Mononuclear cell (primary cell): Measurements from ENCODE around the gene STAC2. TPM values are rescaled to one million over a fixed set of nuclear protein-coding genes. Genes with fewer than 3 reads are reported as not detected.
"Not testable (repeated sequence)": the region's sequence is repeated elsewhere in the genome, so short reads cannot be mapped to it uniquely, and the experiment has no call there.

Source experiments
- H3K27me3 ChIP-seq: 2 replicates; pipeline ENCODE4 v1.6.0; 2011; ENCODE audit warnings: low read length, control low read depth; ENCODE audit not compliant: insufficient read depth
- H3K4me1 ChIP-seq: 2 replicates; pipeline ENCODE4 v1.5.1; 2011; ENCODE audit warnings: mild to moderate bottlenecking, low read length, control low read depth; ENCODE audit not compliant: insufficient read depth
- H3K4me3 ChIP-seq: 2 replicates; pipeline ENCODE4 v1.5.1; 2011; ENCODE audit warnings: mild to moderate bottlenecking, low read length, moderate library complexity
- H3K9me3 ChIP-seq: 2 replicates; pipeline ENCODE4 v1.5.1; 2011; ENCODE audit warnings: low read depth, mild to moderate bottlenecking, control low read depth, low read length
- total RNA-seq: library from RNA; depleted of rRNA; stranded (reverse); fragments of >200 nt; gene quantifications from one replicate; pipeline ENCODE4 v1.2.3, GENCODE V29; 2012

STAC2 gene, protein sequence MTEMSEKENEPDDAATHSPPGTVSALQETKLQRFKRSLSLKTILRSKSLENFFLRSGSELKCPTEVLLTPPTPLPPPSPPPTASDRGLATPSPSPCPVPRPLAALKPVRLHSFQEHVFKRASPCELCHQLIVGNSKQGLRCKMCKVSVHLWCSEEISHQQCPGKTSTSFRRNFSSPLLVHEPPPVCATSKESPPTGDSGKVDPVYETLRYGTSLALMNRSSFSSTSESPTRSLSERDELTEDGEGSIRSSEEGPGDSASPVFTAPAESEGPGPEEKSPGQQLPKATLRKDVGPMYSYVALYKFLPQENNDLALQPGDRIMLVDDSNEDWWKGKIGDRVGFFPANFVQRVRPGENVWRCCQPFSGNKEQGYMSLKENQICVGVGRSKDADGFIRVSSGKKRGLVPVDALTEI
- total RNA-seq, result not detected

DNA sequence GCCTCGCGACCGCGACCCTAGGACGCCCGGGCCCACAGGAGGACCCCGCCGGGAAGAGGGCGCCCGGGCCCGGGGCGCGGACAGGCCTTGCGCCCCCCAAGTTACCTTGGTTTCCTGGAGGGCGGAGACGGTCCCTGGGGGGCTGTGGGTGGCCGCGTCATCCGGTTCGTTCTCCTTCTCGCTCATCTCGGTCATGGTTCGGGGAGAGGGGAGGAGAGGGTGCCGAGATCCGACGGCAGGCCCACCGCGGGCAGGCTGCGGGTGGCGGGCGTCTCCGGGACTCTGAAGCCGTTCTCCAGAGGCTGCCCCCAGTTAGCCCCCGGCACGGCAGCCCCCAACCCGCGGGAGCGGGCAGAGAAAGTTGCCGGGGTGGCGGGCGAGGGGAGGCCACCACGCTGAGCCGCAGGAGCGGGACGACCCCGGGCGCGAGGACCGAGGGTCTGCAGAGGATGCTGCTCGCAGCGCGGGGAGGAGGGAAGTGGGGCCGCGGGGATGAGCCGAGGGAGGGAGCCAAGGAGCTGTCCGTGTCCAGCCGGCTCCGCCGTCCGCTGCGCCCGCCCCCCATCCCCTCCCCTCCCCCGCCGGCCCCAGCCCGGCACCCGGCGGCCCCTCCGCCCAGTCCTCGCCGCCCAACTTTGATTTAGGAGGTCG, at the start of gene STAC2:
Gene STAC2, minus strand, starts transcription at position 638 of the 651 bp plus-strand sequence. Its CDS starts 443 bp downstream, at position 195.
- Histone ChIP-seq H3K27me3 (peaks cover 42% of the 10 kb centered on the region), H3K9me3 (no peaks in the 10 kb centered on the region), H3K4me3 (no peak within 1 kb of the TSS)

DNA sequence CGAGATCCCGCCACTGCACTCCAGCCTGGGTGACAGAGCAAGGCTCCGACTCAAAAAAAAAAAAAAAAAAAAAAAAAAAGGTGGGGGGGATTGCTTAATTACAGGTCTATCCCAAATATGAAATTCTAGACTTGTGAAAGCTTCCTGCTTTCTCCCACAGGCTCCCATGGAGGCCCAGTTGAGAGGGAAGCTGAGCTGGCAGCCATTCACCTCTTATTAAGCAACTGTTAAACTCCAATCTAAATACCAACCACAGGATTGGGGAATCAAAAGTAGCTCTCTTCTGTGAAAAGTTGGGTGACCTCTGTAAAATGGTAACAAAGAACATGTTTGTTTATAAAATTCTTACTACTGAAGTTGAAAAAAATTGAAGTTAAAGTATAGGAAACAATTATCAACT, 45.8 kb upstream of the STAC2 start:
- no peaks in the 10 kb centered on the region for H3K27me3 ChIP-seq
- H3K4me1 ChIP-seq, result no peaks in the 10 kb centered on the region
- no peak overlapping the region for H3K4me3 ChIP-seq
- no peaks in the 10 kb centered on the region for H3K9me3 ChIP-seq

More for the DNA sequence above, at the start of gene STAC2:
- peaks cover 17% of the 10 kb centered on the region for H3K4me1 ChIP-seq

DNA sequence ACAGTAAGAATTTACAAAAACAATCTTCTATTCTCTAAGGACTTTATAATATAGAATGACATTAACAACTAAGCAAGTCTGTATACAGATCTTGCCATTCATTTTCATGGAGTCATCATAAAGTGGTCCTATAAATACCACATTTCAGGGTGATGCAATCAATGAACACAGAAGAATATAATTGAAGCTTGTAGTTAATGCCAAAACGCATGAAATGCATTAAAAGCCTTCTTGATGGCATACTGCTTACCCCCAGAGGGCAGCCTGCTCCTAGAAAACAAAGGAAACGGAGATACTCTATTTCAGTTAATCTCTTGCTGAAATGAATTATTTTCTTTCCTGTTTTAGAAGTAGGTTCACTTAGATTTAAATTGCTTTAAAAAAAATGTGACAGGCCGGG, 45.2 kb upstream of the STAC2 start:
- H3K27me3 ChIP-seq, result no peaks in the 10 kb centered on the region
- H3K4me1 ChIP-seq, result no peaks in the 10 kb centered on the region
- no peak overlapping the region for H3K4me3 ChIP-seq
- no peaks in the 10 kb centered on the region for H3K9me3 ChIP-seq

DNA sequence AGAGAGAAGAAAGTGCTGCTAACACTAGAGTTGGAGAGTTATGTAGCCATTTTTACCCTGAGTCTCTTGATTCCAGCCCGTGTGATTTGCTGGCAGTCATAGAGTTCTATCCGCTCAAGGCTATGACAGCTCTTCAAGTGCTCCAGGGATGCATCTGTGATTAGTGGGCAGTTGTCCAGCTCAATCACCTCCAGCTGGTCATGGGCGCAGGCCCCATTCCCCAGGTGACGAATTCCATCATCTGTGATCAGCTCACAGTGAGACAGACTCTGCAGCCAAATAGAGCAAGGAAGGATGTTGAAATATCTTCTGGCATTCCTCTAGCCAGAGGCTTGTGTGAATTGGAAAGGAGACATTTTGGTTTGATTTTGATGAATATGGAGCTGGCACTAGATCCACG, 38.4 kb upstream of the STAC2 start:
- no peaks in the 10 kb centered on the region for H3K9me3 ChIP-seq
- no peaks in the 10 kb centered on the region for H3K4me1 ChIP-seq
- no peaks in the 10 kb centered on the region for H3K27me3 ChIP-seq
- no peak overlapping the region for H3K4me3 ChIP-seq

DNA sequence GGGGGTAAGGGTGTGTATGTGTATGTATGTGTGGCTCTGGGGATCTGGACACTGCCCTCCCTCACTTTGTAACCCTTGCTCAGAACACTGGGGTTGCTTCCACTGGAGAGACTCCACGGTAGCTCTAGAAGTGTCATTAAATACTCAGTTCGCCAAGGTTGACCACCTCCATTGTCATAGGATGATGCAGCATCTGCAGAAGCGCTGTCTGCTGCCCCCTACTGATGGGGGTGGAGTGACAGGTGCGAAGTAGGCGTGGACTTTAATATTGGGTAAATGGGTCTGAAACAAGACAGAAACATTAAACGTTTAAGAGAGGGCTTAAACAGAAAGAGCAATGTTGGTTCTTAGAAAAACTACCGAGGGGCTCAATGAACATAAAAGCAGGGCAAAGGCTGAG, 35.5 kb upstream of the STAC2 start:
- Histone ChIP-seq H3K9me3 (no peaks in the 10 kb centered on the region), H3K4me3 (no peak overlapping the region), H3K4me1 (no peaks in the 10 kb centered on the region), H3K27me3 (no peaks in the 10 kb centered on the region)

DNA sequence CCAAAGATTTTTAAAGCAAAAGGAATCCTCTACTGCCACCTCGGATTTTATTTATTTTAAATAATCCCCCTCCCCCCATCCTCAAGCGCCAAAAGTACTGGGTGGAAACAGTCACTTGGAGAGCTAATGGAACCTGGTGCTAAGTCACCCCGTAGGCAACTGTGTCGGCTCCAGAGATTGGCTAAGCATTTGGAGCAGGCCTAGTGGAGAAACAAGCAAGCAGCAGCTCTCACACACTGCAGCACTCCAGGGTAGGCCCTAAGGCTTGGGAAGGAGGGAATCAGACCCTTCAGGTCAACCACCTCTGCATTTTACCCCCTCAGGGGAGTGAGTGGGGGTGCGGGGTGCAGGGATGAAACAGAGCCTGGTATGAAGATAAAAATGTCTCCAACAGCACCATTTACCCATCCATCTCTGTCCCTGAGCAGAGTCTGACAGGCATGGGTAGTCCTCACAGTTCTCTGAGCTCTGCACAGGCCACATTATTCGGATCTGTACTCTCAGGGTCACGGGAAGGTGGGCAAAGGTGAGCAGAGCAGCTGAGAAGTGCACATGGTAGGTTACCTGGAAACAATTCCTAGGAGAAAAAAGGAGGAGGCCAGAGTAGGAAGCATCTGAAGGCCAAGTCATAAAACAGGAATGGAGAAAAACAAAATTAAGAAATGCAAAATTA, 27.2 kb upstream of the STAC2 start:
- no peaks in the 10 kb centered on the region for H3K9me3 ChIP-seq
- H3K27me3 ChIP-seq, result no peaks in the 10 kb centered on the region
- no peaks in the 10 kb centered on the region for H3K4me1 ChIP-seq
- H3K4me3 ChIP-seq, result no peak overlapping the region

DNA sequence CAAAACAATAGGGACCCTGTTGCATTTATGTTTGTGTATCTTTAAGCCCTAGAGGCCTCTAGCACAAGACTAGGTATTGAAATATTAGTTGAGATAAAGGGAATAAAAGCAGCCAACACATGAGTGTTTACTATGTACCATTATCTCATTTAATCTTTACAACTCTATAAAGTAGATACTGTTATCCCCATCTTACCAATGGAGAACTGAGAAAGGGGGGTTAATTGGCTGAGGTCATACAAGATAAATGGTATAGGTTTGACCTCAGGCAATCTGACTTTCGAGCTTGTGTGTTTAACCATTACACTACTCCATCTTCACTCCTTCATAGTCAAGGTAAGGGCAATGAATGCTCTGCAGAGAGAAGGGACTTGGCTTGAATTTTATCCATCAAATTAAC, 26.3 kb upstream of the STAC2 start:
- H3K4me1 ChIP-seq, result no peaks in the 10 kb centered on the region
- no peaks in the 10 kb centered on the region for H3K9me3 ChIP-seq
- H3K4me3 ChIP-seq, result no peak overlapping the region
- H3K27me3 ChIP-seq, result no peaks in the 10 kb centered on the region

DNA sequence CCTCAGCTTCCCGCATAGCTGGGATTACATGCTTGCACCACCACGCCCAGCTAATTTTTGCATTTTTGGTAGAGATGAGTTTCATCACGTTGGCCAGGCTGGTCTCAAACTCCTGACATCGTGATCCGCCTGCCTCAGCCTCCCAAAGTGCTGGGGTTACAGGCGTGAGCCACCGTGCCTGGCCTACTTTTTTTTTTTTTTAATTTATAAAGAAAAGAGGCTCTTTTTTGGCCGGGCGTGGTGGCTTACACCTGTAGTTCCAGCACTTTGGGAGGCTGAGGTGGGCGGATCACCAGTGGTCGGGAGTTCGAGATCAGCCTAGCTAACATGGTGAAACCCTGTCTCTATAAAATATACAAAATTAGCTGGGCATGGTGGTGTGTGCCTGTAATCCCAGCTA, 24.3 kb upstream of the STAC2 start:
- not testable (repeated sequence) for H3K4me1 ChIP-seq, H3K4me3 ChIP-seq, H3K9me3 ChIP-seq, H3K27me3 ChIP-seq

DNA sequence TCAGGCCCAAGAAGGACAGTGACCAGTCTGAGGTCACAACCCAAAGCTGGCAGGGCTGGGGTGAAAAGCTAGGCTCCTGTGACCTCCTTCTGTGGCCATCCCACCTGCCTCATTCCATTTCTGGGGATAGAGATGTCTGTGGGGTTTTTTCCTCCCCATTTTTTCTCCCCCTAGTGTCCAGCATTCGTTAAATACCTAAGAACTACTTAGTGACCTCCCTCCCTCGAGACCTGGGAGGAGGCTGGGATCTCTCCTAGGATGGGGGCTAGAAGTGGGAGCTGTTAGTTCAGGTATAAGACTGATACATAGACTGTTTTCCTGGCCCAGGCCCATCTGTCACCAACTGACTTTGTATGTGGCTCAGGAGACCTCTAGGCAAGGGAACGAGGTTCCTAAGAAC, 20.5 kb upstream of the STAC2 start:
- H3K4me1 ChIP-seq, result peaks cover 12% of the 10 kb centered on the region
- no peak overlapping the region for H3K4me3 ChIP-seq
- H3K9me3 ChIP-seq, result no peaks in the 10 kb centered on the region
- no peaks in the 10 kb centered on the region for H3K27me3 ChIP-seq

DNA sequence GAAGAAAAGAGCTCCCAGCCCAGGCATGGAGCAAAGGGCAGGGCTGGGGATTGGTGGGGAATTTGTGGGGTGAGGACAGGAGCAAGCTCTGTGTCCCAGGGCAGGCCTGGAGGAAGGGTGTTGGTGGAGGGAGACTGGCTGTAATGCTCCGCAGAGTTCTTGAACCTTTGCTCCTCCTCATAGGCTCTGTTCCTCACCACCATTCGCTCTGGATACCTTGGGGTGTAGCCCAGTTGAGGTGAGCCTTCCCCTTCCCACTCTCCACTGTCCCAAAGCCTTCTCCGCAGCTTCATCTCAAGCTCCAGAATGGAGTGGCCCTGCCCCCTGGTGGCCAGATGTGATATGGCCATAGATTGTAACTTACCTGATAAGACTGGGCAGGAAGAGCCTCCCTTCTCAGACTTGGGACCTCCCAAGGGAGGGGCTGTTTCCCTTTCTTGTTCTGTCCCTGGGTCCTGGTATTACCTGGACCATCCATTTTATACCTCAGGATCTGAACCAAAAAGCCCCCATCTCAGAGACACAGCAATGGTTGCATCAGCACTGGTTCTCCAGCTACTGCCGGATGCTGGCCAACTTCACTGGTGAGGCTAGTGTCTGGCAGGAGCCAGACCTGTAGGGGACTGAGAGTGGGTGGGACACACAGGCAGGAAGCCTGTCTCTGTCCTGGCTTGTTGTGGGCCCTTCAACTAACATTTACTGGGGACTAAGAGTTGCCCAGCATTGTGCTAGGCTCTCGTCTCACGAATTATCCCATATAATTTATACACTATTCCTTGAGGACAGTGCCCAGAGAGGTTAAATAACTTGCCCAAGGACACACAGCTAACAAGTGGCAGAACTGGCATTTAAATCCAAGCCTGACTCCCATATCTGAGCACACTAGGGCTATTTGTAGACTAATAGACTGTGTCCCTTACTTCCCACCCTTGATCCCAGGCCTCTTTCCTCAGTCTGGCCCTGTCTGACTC, 19.1 kb upstream of the STAC2 start:
- no peaks in the 10 kb centered on the region for H3K27me3 ChIP-seq
- no peak overlapping the region for H3K4me3 ChIP-seq
- H3K4me1 ChIP-seq, result peaks cover 13% of the 10 kb centered on the region
- no peaks in the 10 kb centered on the region for H3K9me3 ChIP-seq

DNA sequence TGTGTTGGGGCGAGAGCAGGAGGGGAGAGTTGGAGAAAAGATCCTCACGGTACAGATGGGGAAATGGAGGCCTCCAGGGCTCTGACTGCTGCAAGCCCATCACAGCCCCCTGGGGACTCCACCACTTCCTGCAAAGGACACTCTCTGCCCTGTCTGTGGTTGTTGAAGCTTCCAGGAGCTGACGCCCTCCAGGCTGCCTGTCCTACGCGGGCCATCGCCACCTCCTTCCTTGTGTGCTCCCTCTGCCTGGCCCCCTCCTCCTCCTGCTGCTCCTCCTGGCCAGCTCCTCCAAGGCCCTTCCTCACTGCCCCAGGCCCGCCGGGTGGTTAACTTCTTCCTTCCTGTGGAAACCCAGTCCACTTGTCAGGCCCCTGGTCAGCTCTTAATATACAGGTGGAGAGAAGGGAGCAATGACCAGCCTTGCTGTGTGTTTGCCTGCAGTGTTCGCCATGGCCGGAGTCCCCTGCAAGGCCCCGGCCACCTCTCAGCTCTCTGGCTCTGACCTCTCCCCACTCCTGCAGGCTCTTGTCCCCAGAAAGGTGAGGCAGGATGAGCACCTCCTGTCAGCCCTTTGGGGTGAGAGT, 18.4 kb upstream of the STAC2 start:
- Histone ChIP-seq H3K9me3 (no peaks in the 10 kb centered on the region), H3K4me1 (peaks cover 20% of the 10 kb centered on the region), H3K27me3 (no peaks in the 10 kb centered on the region), H3K4me3 (no peak overlapping the region)

DNA sequence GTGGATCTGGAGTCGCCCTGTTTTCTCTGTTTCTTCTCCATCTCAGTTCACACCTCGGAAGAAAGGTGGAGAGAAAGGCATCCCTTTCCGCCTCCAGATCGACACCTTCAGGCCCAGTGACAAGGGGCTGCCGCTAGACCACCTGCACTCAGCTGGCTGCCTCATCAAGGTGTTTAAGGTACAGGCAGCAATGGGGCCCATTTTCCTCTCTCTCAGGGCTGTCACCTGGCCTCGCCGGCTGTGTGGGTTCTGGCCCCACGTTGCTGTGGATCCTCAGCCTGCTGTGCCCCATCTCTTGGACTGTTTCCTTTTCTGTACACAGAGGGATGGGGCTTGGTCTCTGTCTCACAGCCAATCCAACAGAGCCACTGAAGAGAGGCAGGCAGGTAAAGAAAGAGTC, 17.4 kb upstream of the STAC2 start:
- H3K9me3 ChIP-seq, result no peaks in the 10 kb centered on the region
- peaks cover 30% of the 10 kb centered on the region for H3K4me1 ChIP-seq
- H3K4me3 ChIP-seq, result no peak overlapping the region
- no peaks in the 10 kb centered on the region for H3K27me3 ChIP-seq

DNA sequence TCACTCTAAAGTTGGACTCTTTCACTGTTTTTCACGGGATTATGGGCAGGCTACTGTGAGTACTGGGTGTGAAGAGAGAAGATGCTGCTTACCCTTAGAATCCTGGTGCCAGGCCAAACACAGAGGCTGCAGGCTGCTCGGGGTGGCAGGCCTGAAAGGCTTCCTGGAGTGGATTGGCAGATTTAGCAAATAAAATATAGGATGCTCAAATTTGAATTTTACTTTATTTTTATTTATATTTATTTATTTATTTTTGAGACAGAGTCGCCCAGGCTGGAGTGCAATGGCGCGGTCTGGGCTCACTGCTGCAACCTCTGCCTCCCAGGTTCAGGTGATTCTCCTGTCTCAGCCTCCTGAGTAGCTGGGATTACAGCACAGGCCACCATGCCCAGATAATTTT, 14.9 kb upstream of the STAC2 start:
- peaks cover 39% of the 10 kb centered on the region for H3K4me1 ChIP-seq
- no peaks in the 10 kb centered on the region for H3K27me3 ChIP-seq
- no peaks in the 10 kb centered on the region for H3K9me3 ChIP-seq
- no peak overlapping the region for H3K4me3 ChIP-seq

DNA sequence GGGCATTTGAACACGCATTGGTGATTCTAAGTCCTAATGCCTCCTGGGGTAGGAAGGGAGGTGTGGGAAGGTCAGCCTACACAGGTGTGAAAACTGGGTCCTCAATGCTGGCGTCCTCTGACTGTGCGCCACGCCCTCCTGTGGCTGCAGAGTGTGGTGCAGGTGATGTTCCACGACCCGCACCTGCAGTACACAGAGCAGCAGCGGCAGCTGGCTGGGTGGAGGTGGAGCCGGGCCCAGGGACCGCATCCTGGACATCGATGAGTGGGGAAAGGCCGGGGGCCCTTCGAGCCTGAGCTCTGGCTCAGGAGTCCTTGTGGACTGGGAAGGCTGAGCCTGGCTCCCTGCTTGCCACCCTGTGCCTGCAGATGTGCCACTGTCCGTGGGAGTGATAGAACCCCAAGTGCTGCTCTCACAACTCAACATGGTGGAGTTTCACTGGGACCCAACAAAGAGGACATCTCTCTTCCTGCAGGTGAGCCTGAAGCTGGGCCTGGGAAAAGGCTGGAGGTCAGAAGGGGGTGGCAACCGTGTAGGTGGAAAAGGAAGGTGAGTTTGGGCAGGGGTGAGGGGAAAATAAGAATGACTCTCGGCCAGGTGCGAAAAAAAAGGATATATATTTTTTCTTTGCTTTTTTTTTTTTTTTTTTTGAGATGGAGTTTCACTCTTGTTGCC, 14.0 kb upstream of the STAC2 start:
- no peak overlapping the region for H3K4me3 ChIP-seq
- H3K4me1 ChIP-seq, result peaks cover 38% of the 10 kb centered on the region
- H3K27me3 ChIP-seq, result no peaks in the 10 kb centered on the region
- H3K9me3 ChIP-seq, result no peaks in the 10 kb centered on the region
